SH-SY5Y (cell line): ENCODE measurements around the gene KASH5.

Experiments
- GATA2 ChIP-seq: IDR thresholded peaks from 2 replicates; pipeline ENCODE4 v1.6.1; 2011; ENCODE audit warnings: mild to moderate bottlenecking, low read depth, low read length
- GATA3 ChIP-seq: IDR thresholded peaks from 2 replicates; pipeline ENCODE4 v1.6.1; 2011; ENCODE audit warnings: low read depth, mild to moderate bottlenecking, low read length, moderate library complexity

DNA sequence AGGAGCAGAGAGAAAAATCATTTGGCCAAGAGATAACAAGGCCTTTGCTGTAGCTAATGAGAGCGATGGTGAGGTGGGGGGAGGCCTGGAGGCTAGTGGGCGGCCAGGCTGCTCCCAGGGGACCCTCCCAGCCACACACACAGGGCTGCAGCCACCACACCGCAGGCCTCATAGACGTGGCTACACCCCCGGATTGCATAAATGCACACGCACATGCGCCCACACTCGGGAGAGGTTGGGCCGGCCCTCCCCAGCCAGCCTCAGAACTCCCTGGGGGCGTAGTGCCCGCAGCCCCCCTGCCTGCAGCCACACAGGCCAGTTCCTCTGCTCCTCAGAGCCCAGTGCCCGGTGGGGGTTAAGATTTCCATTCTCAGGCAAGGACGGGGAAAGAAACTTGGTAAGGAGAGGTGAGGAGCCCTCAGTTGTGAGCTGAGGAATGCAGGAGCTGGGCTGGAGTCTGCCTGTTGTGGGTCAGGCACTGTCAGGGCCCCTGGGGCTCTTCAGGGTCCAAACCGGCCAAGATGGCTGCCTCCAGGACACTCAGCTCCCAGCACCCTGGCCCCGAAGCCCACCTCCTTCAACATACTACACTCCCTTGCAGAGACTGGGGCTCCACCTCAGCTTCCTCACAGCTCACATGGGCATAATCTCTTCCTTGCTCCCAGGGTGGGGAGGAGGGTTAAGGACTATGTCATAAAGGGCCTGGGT lies 27.2 kb downstream of the KASH5 start:
- no peak for TF ChIP-seq GATA2
- no peak for TF ChIP-seq GATA3
